ENCODE data around the gene ITGBL1.

- TF ChIP-seq POLR2AphosphoS5 (IDR thresholded peaks at IDR 0.05; ENCODE audit: low read depth) = no peak
- TF ChIP-seq, protein P1, sequence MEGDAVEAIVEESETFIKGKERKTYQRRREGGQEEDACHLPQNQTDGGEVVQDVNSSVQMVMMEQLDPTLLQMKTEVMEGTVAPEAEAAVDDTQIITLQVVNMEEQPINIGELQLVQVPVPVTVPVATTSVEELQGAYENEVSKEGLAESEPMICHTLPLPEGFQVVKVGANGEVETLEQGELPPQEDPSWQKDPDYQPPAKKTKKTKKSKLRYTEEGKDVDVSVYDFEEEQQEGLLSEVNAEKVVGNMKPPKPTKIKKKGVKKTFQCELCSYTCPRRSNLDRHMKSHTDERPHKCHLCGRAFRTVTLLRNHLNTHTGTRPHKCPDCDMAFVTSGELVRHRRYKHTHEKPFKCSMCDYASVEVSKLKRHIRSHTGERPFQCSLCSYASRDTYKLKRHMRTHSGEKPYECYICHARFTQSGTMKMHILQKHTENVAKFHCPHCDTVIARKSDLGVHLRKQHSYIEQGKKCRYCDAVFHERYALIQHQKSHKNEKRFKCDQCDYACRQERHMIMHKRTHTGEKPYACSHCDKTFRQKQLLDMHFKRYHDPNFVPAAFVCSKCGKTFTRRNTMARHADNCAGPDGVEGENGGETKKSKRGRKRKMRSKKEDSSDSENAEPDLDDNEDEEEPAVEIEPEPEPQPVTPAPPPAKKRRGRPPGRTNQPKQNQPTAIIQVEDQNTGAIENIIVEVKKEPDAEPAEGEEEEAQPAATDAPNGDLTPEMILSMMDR (conservative IDR thresholded peaks at IDR 0.05; ENCODE audit: low read depth in 2 of 2) = no peak
- TF ChIP-seq EZH2phosphoT487 (IDR thresholded peaks at IDR 0.05; ENCODE audit: unreplicated experiment) = no peak
- TF ChIP-seq EZH2 (IDR thresholded peaks at IDR 0.05; ENCODE audit: low read depth, unreplicated experiment) = no peak
- no peak for TF ChIP-seq REST (IDR thresholded peaks at IDR 0.05; ENCODE audit: unreplicated experiment)
- no peak for TF ChIP-seq NANOG (IDR thresholded peaks at IDR 0.05; ENCODE audit: borderline replicate concordance)
- no peak for TF ChIP-seq ZNF331 (CRISPR knock-in tag; IDR thresholded peaks at IDR 0.05; ENCODE audit: low read depth)
- no peak for TF ChIP-seq JUNB (IDR thresholded peaks at IDR 0.05; ENCODE audit: unreplicated experiment)
- no peak for TF ChIP-seq CREB1 (CRISPR knock-in tag; IDR thresholded peaks at IDR 0.05; ENCODE audit: low read depth)
- TF ChIP-seq, protein P2, sequence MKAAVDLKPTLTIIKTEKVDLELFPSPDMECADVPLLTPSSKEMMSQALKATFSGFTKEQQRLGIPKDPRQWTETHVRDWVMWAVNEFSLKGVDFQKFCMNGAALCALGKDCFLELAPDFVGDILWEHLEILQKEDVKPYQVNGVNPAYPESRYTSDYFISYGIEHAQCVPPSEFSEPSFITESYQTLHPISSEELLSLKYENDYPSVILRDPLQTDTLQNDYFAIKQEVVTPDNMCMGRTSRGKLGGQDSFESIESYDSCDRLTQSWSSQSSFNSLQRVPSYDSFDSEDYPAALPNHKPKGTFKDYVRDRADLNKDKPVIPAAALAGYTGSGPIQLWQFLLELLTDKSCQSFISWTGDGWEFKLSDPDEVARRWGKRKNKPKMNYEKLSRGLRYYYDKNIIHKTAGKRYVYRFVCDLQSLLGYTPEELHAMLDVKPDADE (IDR thresholded peaks at IDR 0.05) = no peak
These were observed 43.4 kb upstream of the ITGBL1 start for GRCh38 chr13:101408992-101409656.

All from GM23338 (cell line).